Colon (tissue), 2 donors: Measurements from ENCODE around the gene CELF1.

Source experiments
- FAIRE-seq: peaks from 2 replicates; lab custom pipeline; 2012; peaks lifted over from hg19 to GRCh38; lab: Jason Lieb, UNC
- donor health status: control.
- donor health status: control.

CELF1 gene

GRCh38 chr11:47415949-47416472, 136.9 kb downstream of the CELF1 start:
- FAIRE-seq, result no peak
